Posterior vena cava (tissue), 2 donors: Measurements from ENCODE around the gene KRT4. TPM values are rescaled to one million over a fixed set of nuclear protein-coding genes. Genes with fewer than 3 reads are reported as not detected.
"Not testable (repeated sequence)": the region's sequence is repeated elsewhere in the genome, so short reads cannot be mapped to it uniquely, and the experiment has no call there.

ENCODE experiments used
- DNase-seq: peaks from one replicate; pipeline ENCODE4 v3.0.0-alpha.2; 2020; ENCODE audit warnings: low spot score
- intact Hi-C, 2 donors: fragments of 100-400 bp; cut with DNase I; formaldehyde crosslinking; loops; one replicate each; pipeline versions ENCODE4 v1.14.1 to v1.14.2; 2022 to 2023
- total RNA-seq, 2 donors: library from RNA; stranded (reverse); fragmentation: NEBNext Ultra II Directional; extraction: Animal tissue kit (Norgen Biotek cat#: 25700); gene quantifications; one replicate each; pipeline ENCODE4 v1.2.1, GENCODE V29; 2021
- donor health status: DM: yes; HTN: yes; CAD: no.
- donor health status: DM: yes; HTN: yes; CAD: no.

KRT4 gene
- total RNA-seq, 2 donors from 2014 or later = not detected

DNA sequence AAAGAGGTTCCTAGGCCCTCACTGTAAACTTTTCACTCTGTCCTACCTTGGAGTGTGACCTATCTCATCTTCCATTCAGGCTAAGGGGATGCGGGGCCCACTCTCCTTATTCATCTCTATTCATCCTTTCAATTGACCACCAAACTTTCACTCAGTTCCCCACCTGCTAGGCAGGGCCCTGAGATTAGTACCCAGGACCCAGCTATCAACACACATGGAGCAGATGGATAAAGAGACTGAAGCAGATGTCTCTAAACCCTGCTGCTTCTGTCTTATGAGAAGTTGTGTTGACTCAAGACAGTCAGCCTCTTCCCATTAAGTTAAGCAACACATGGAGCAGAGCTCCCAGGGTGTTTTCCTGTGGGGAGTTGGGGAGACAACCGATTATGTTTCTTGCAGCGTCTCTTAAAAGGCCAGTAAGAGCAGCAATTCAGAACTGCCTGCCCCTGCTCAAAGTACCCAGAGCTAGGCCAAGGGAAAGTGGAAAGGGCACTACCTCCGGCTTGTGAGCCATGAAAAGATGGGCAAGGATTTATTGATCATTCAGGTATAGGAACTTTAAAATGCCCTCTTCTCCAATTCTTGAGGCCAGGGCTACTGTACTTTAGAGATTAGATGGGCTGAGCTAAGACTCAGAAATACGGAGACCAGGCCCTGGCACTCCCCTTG lies 47.4 kb downstream of the KRT4 start:
- intact Hi-C loops = no loop called here
- DNase-seq = no peak

DNA sequence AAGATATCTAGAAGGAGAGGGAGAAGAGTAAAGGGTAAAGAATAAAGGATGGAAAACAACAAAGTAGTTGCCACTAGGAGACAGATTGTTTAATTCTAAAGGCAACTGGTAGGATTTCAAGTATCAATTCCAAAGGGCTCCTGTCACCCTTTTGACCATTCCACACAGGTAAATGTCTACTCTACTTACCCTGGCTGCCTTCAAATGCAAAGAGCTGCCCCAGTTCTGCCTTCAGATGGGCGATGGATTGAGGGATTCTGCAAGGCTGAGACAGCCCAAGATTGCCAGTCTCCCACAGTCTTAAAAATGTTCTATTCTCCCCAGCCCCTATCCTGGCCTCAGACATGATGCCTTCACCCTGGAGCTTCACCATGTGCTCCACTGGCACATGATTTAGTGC lies 48.2 kb downstream of the KRT4 start:
- no peak for DNase-seq
- intact Hi-C loops = no loop called here

GRCh38 chr12:52763991-52764390 lies 49.9 kb downstream of the KRT4 start:
- DNase-seq = no peak
- intact Hi-C loops = no loop called here

DNA sequence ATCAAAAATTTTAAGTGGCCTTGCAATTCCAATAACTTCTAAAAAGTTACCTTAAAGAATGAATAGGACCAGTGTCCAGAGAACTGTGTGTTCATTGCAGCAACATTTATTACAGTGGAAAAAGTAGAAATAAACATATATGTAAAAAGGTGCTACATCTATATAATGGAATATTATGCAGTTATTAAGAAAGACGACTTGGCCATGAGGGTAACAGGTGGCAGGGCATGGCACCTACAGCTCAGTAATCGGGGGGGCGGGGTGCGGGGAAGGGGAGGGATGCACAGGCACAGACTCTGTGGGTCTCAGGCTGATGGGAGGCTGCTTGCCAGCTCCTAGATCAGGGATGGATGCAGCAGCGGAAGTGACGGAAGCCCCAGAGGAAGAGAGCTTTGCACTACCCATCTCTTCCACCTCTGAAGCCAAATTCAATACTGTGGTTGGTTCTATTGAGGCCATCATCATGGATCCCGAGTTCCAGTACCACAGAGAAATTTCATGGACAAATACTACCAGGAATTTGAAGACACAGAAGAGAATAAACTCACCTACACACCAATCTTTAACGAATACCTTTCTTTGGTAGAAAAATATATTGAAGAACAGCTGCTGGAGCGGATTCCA lies 50.8 kb downstream of the KRT4 start:
- no peak for DNase-seq
- intact Hi-C loops = no loop called here

- DNase-seq = no peak
Observed at GRCh38 chr12:52761802-52762201, 52.1 kb downstream of the KRT4 start.

DNA sequence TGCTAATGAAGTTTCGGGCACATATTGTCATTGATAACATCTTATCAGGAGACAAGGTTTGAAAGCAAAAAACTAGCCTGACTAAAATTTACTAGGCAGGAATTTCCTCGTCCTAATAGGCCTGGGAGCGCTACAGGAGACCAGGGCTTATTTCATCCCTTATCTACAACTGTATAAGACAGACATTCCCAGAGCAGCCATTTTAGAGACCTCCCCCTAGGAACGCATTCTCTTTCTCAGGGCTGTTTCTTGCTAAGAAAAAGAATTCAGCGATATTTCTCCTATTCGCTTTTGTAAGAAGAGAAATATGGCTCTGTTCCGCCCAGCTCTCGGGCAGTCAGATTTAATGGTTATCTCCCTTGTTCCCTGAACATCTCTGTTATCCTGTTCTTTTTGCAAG lies 52.7 kb downstream of the KRT4 start:
- DNase-seq, intact Hi-C loops: not testable (repeated sequence)

More at GRCh38 chr12:52761802-52762201, 52.1 kb downstream of the KRT4 start:
- intact Hi-C loops = no loop called here

DNA sequence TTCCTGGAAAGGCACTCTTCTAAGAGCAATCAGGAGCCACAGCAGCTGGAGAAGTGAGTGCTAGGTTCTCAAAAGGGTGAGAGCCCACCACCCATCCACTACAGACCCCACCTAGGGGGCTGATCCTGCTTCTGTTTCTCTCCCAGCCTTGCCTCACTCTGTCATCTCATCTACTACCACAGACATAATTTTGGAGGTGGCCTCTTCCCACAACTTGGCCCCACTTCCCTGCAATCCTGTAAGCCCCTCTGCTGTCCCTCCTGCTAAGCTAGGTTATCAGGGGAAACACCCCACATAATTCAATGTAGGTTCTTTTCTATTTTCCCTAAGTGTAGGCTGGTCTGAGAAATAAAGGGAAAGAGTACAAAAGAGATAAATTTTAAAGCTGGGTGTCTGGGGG lies 53.3 kb downstream of the KRT4 start:
- DNase-seq = no peak
- intact Hi-C loops = no loop called here

DNA sequence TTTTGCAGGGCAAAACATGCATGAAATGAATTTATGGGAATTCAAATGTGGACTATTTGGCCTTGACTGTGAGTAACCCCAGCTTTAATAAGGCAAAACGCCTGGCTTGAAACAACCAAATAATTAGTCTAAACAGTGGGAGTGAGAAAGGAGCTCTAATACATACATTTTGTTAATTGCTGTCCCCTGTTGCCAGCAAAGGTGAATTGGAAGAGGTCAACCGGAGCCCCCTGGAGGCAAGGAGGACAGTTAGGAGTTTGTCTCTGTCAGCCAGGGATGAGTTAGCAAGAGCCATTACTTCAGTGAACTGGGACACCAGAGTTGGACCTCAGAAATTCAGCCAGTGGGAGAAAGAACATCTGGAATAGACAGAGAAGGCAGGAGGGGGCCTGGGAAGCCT lies 54.2 kb downstream of the KRT4 start:
- intact Hi-C loops = loop anchor here in 1 of 2 donors (5.0 kb wide), 1 partner anchor 912 kb away; the partner anchor contains the start of gene FIGNL2
- no peak for DNase-seq

DNA sequence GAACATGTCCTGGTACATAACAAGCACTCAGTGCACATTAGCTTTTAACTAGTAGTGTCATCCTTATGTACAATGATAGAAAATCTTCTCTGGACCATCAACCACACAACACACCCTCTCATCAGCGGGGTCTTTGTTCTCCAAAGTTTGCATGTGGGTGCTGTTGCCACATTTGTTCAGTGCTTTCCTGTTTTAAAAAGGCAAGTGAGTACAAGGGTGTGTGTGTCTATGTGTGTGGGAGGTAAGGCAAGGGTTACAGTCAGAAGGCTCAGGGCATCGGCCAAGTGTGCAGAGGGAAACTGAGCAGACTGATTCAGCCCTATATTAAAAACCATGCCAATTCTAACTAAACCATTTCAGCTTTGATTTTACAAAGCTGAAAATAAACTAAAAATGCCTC lies 54.7 kb downstream of the KRT4 start:
- intact Hi-C loops = loop anchor here in 1 of 2 donors (5.0 kb wide), 1 partner anchor 912 kb away; the partner anchor contains the start of gene FIGNL2
- no peak for DNase-seq

DNA sequence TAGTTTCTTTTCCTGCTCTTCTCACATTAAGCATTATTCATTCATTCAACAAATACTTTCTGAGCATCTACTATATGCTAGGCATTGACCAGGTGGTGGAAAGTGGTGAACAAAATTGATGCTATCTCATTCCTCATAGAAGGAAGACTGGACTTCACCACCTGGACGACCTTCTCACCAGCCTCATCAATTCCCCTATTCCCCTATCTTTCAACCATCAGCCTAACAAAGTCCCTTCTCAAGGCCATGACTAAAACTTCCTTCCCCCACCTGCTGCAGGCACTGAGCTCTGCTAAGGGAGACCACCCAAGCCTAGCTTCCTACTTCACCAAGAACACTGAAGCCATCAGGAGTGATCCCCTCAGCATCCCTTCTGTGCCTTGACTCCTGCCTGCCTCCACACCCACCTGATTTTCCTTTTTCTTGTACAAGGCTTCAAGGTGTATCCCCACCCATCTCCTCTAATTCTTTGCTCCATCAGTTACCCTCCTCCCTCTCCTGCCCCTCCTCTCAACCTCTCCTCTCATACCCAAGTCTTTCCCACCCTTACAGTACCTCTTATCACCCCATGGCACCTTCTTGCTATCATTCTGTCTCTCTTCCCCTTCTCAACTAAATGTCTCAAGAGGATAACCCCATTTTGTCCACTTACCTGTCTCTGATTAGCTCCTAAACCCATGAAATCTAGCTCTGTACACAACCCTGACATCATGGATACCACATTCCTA lies 56.3 kb downstream of the KRT4 start:
- no peak for DNase-seq
- intact Hi-C loops = loop anchor here in 1 of 2 donors (1.0 to 5.0 kb wide), 2 partner anchors 41 to 910 kb away; partner anchors contain the start of gene FIGNL2

Other genes with a start within 250 kb of the KRT4 start
- gene KRT74, start 240.3 kb downstream of the KRT4 start, total RNA-seq = not detected
- gene KRT72, start 212.7 kb downstream of the KRT4 start, total RNA-seq = not detected
- not detected for gene KRT73, start 195.6 kb downstream of the KRT4 start, total RNA-seq
- gene KRT2, start 161.9 kb downstream of the KRT4 start, total RNA-seq = not detected
- under 1 TPM in 1 of 2 donors, not detected in 1; 0.42 TPM for gene KRT1, start 133.7 kb downstream of the KRT4 start, total RNA-seq
- gene KRT77, start 110.6 kb downstream of the KRT4 start, total RNA-seq = not detected
- gene KRT76, start 36.8 kb downstream of the KRT4 start, total RNA-seq = not detected
- gene KRT3, start 18.0 kb downstream of the KRT4 start, total RNA-seq = not detected
- gene KRT79, start 20.2 kb upstream of the KRT4 start, total RNA-seq = not detected
- gene KRT78, start 34.9 kb upstream of the KRT4 start, total RNA-seq = not detected
- gene KRT8, start 91.0 kb upstream of the KRT4 start, total RNA-seq = 10 to 100 TPM in 1 of 2 donors, 1 to 10 TPM in 1; 4.0 to 23.6 TPM
- 10 to 100 TPM; 14.1 to 20.5 TPM for gene KRT18, start 135.0 kb upstream of the KRT4 start, total RNA-seq
- 100 to 1,000 TPM; 311 to 314 TPM for gene EIF4B, start 192.3 kb upstream of the KRT4 start, total RNA-seq
- gene TNS2, start 235.9 kb upstream of the KRT4 start, total RNA-seq = 100 to 1,000 TPM; 139 to 218 TPM